Coronary artery (tissue), 2 donors: ENCODE data around the gene LARP6.
A peak's percentile ranks its signal among the peaks of the same experiment; 100 is the strongest.

Experiments
- DNase-seq: peaks from one replicate; pipeline ENCODE4 v3.0.0-alpha.2; 2017; ENCODE audit warnings: low spot score
- H3K27ac ChIP-seq, 2 donors: fragments of 200-600 bp; sonication (generic); one replicate each; pipeline ENCODE4 v1.5.1; 2016 to 2019
- H3K4me3 ChIP-seq: fragments of 200-600 bp; sonication (generic); 2 replicates; pipeline ENCODE4 v1.5.1; 2016; ENCODE audit warnings: mild to moderate bottlenecking, moderate library complexity
- CTCF ChIP-seq: fragments of 200-600 bp; sonication (generic); IDR thresholded peaks from one replicate; pipeline ENCODE4 v1.5.1; 2019; ENCODE audit warnings: antibody characterized with exemption

The LARP6 gene

GRCh38 chr15:70793694-70794093 lies 60.3 kb downstream of the LARP6 start:
- H3K27ac ChIP-seq: peak overlapping the region in 1 of 2 donors; percentile 92
- TF ChIP-seq CTCF: no peak
- DNase-seq: no peak
- H3K4me3 ChIP-seq: no peak overlapping the region

DNA sequence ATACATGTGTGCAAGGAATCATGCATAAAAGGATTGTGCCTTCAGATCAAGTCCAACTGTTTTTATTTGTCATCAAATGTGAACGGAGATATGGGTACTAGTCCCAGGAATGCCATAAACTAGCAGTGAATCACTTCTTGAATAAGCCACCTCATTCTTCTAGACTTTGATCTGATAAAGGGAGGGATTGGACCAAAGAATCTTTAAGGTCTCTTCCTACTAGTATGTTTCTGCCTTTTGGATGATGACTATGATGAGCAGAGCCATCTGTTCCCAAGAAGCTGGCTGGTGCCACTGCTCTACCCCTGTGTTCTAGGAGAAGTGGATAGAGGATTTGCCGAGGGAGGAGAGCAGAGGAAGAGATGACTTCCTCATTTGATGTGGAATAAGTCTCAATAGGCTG lies 61.8 kb downstream of the LARP6 start:
- DNase-seq: no peak
- H3K27ac ChIP-seq: no peak overlapping the region
- no peak overlapping the region for H3K4me3 ChIP-seq
- TF ChIP-seq CTCF: no peak

GRCh38 chr15:70791259-70791658 lies 62.7 kb downstream of the LARP6 start:
- no peak for TF ChIP-seq CTCF
- DNase-seq: no peak
- Histone ChIP-seq H3K27ac (no peak overlapping the region), H3K4me3 (no peak overlapping the region)

- no peak for DNase-seq
- Histone ChIP-seq H3K27ac (no peak overlapping the region), H3K4me3 (no peak overlapping the region)
- no peak for TF ChIP-seq CTCF
Measured at GRCh38 chr15:70789213-70789612, 64.7 kb downstream of the LARP6 start.

DNA sequence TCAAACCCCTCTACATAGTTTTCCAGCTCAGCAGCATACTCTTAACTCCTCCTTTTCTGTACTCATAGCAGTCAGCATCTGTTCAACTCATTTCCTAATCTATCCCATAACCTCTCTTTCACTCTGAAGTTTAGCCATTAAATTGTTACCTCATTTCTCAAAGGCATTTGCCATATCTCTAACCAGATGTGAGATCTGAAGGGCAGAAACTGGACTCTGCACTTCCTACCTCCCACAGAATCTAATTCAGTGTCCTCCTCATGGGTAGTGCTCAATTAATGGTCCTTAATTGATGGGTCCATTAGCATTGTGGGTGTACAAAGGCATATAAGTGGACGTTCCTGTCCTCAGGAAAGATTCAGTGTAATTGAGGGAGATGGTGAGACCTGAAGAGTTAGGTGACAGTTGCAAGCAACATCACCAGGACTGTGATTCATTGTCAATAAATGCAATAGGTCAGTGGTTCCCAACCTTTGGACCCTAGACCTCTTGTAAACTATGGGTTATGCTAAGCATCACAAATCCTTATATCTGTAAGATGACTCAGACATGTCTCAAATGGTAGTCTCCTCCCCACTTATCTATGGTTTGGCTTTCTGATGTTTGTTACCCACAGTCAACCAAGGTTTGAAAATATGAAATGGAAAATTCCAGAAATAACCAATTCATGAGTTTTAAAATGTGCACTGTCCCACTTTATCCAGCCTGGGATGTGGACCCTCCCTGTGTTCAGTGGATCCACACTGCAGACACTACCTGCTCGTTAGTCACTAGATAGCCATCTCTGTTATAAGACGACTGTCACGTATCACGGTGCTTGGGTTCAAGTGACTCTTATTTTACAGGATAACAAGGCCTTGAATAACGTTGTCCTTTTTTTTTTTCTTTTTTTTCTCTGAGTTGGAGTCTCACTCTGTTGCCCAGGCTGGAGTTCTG lies 65.6 kb downstream of the LARP6 start:
- no peak for DNase-seq
- no peak for TF ChIP-seq CTCF
- Histone ChIP-seq H3K27ac (no peak overlapping the region), H3K4me3 (no peak overlapping the region)

GRCh38 chr15:70786996-70787395 lies 67.0 kb downstream of the LARP6 start:
- TF ChIP-seq CTCF: no peak
- no peak overlapping the region for H3K27ac ChIP-seq
- no peak for DNase-seq
- H3K4me3 ChIP-seq: no peak overlapping the region

- DNase-seq: no peak
Measured at GRCh38 chr15:70783610-70784022, 70.3 kb downstream of the LARP6 start.

More at GRCh38 chr15:70783610-70784022, 70.3 kb downstream of the LARP6 start:
- Histone ChIP-seq H3K4me3 (no peak overlapping the region), H3K27ac (no peak overlapping the region)
- TF ChIP-seq CTCF: no peak
